WTC11 (cell line): ENCODE measurements around the gene TSPAN2.

Experiments
- NFYB ChIP-seq: sonication (generic); formaldehyde crosslinking; conservative IDR thresholded peaks from 2 replicates; pipeline ENCODE4 v1.8.0; 2022; ENCODE audit warnings: low read depth, missing genetic modification reagents
- NR2C2 ChIP-seq: sonication (generic); formaldehyde crosslinking; IDR thresholded peaks from 2 replicates; pipeline ENCODE4 v1.8.0; 2022; ENCODE audit warnings: mild to moderate bottlenecking, missing genetic modification reagents
- TF ChIP-seq, protein P1 (sequence below): fragments of 200-600 bp; IDR thresholded peaks from 2 replicates; pipeline ENCODE4 v1.8.0; 2022; ENCODE audit warnings: antibody characterized with exemption
- TF ChIP-seq, protein P2 (sequence below): sonication (generic); formaldehyde crosslinking; IDR thresholded peaks from 2 replicates; pipeline ENCODE4 v1.8.1; 2022; ENCODE audit warnings: low read depth, missing genetic modification reagents, borderline replicate concordance

GRCh38 chr1:115077286-115077983, 11.9 kb downstream of the TSPAN2 start:
- TF ChIP-seq, protein P1, sequence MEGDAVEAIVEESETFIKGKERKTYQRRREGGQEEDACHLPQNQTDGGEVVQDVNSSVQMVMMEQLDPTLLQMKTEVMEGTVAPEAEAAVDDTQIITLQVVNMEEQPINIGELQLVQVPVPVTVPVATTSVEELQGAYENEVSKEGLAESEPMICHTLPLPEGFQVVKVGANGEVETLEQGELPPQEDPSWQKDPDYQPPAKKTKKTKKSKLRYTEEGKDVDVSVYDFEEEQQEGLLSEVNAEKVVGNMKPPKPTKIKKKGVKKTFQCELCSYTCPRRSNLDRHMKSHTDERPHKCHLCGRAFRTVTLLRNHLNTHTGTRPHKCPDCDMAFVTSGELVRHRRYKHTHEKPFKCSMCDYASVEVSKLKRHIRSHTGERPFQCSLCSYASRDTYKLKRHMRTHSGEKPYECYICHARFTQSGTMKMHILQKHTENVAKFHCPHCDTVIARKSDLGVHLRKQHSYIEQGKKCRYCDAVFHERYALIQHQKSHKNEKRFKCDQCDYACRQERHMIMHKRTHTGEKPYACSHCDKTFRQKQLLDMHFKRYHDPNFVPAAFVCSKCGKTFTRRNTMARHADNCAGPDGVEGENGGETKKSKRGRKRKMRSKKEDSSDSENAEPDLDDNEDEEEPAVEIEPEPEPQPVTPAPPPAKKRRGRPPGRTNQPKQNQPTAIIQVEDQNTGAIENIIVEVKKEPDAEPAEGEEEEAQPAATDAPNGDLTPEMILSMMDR, result no peak
- TF ChIP-seq NFYB (CRISPR knock-in tag), result no peak
- TF ChIP-seq NR2C2 (CRISPR knock-in tag), result no peak
- TF ChIP-seq, protein P2, sequence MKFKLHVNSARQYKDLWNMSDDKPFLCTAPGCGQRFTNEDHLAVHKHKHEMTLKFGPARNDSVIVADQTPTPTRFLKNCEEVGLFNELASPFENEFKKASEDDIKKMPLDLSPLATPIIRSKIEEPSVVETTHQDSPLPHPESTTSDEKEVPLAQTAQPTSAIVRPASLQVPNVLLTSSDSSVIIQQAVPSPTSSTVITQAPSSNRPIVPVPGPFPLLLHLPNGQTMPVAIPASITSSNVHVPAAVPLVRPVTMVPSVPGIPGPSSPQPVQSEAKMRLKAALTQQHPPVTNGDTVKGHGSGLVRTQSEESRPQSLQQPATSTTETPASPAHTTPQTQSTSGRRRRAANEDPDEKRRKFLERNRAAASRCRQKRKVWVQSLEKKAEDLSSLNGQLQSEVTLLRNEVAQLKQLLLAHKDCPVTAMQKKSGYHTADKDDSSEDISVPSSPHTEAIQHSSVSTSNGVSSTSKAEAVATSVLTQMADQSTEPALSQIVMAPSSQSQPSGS, result no peak
